GM12878 (cell line): ENCODE results near the gene SLFN5. TPM values are rescaled to one million over a fixed set of nuclear protein-coding genes. Genes with fewer than 3 reads are reported as not detected.

Source experiments
- ATAC-seq: fragments of 200-7000 bp; cut with Tn5 transposase; 3 replicates; pipeline ENCODE4 v1.9.1; 2020; ENCODE audit warnings: mild to moderate bottlenecking, moderate library complexity
- BruUV-seq: library from RNA; stranded (reverse); fragments of 400-500 nt; replicated peaks from 2 replicates; lab custom pipeline; 2021; lab: Mats Ljungman, UMichigan
- CTCF ChIA-PET: fragments of 300-600 bp; sonication (Branson Sonifier 250); formaldehyde crosslinking; extraction: SDS; loops from one replicate; lab custom pipeline; 2021; ENCODE audit warnings: inconsistent platforms; lab: Yijun Ruan, JAX
- POLR2A ChIA-PET: fragments of 350-600 bp; formaldehyde crosslinking; extraction: SDS; loops from one replicate; lab custom pipeline; 2021; ENCODE audit warnings: inconsistent platforms; lab: Charles Lee
- RAD21 ChIA-PET: fragments of 300-600 bp; sonication (Branson Sonifier 250); formaldehyde crosslinking; loops from one replicate; lab custom pipeline; 2023; ENCODE audit warnings: antibody characterized with exemption; ENCODE audit not compliant: unreplicated experiment; lab: Charles Lee
- SMC1A ChIA-PET: fragments of 300-600 bp; sonication (Branson Sonifier 250); formaldehyde crosslinking; loops from one replicate; lab custom pipeline; 2023; ENCODE audit not compliant: unreplicated experiment, uncharacterized antibody; lab: Charles Lee
- DNase-seq: peaks from one replicate; pipeline ENCODE4 v3.0.0-alpha.2; 2011; ENCODE audit warnings: low read depth, low spot score
- FAIRE-seq: peaks from 3 replicates; lab custom pipeline; 2011; peaks lifted over from hg19 to GRCh38; lab: Jason Lieb, UNC
- H2AFZ ChIP-seq: 2 replicates; pipeline ENCODE4 v1.6.0; 2011; ENCODE audit warnings: low read depth, low read length, control low read depth; ENCODE audit not compliant: control insufficient read depth
- H3K27ac ChIP-seq: 2 replicates; pipeline ENCODE4 v1.5.1; 2011; ENCODE audit warnings: control low read depth; ENCODE audit not compliant: control insufficient read depth, insufficient read depth
- H3K27me3 ChIP-seq, 2 experiments: replicated peaks in 1 of 2; 2 replicates each; pipeline versions ENCODE4 v1.6.0 to v1.6.1; 2011; ENCODE audit warnings: low read length in 1 of 2; ENCODE audit not compliant: control insufficient read depth in 2 of 2, insufficient read depth in 2 of 2
- H3K36me3 ChIP-seq, 2 experiments: 2 replicates each; pipeline ENCODE4 v1.5.1; 2011; ENCODE audit warnings: low read length in 1 of 2; ENCODE audit not compliant: control insufficient read depth in 2 of 2, insufficient read depth in 2 of 2
- H3K4me1 ChIP-seq: 2 replicates; pipeline ENCODE4 v1.6.1; 2011; ENCODE audit warnings: mild to moderate bottlenecking, low read length, moderate library complexity, mixed read lengths; ENCODE audit not compliant: control insufficient read depth, insufficient read depth
- H3K4me2 ChIP-seq: 2 replicates; pipeline ENCODE4 v1.6.0; 2011; ENCODE audit warnings: control low read depth; ENCODE audit not compliant: control insufficient read depth, insufficient read depth
- H3K4me3 ChIP-seq: fragments of 200-600 bp; sonication (generic); 2 replicates; pipeline ENCODE4 v1.5.1; 2016
- H3K79me2 ChIP-seq: 2 replicates; pipeline ENCODE4 v1.6.0; 2011; ENCODE audit warnings: low read length; ENCODE audit not compliant: control insufficient read depth, insufficient read depth
- H3K9ac ChIP-seq: 2 replicates; pipeline ENCODE4 v1.8.0; 2011; ENCODE audit warnings: low read length, control low read depth, mixed read lengths; ENCODE audit not compliant: control insufficient read depth, insufficient read depth
- H3K9me3 ChIP-seq: replicated peaks from 3 replicates; pipeline ENCODE4 v1.5.1; 2011; ENCODE audit warnings: mild to moderate bottlenecking, low read length; ENCODE audit not compliant: control insufficient read depth, insufficient read depth
- H4K20me1 ChIP-seq: 2 replicates; pipeline ENCODE4 v1.6.0; 2011; ENCODE audit not compliant: control insufficient read depth, insufficient read depth
- BCL11A ChIP-seq: IDR thresholded peaks from 2 replicates; pipeline ENCODE4 v1.6.1; 2011; ENCODE audit warnings: low read depth, low read length
- CHD2 ChIP-seq: IDR thresholded peaks from 2 replicates; pipeline ENCODE4 v1.6.1; 2011; ENCODE audit warnings: low read depth, low read length, improper control_type of control experiment, borderline replicate concordance
- EP300 ChIP-seq, 2 experiments: fragments of 150-350 bp in 1 of 2; IDR thresholded peaks; 2 replicates each; pipeline ENCODE4 v1.6.1; 2011 to 2012; ENCODE audit warnings: low read depth in 2 of 2, low read length in 2 of 2, borderline replicate concordance in 1 of 2, improper control_type of control experiment in 1 of 2, inconsistent platforms in 1 of 2; ENCODE audit not compliant: control insufficient read depth in 1 of 2
- GATAD2B ChIP-seq: fragments of 450-650 bp; conservative IDR thresholded peaks from 2 replicates; pipeline ENCODE4 v1.6.1; 2017; ENCODE audit warnings: low read depth, mild to moderate bottlenecking, moderate library complexity
- HDGF ChIP-seq: fragments of 450-650 bp; IDR thresholded peaks from 2 replicates; pipeline ENCODE4 v1.6.1; 2016; ENCODE audit warnings: antibody characterized with exemption
- IRF3 ChIP-seq: fragments of 450-650 bp; IDR thresholded peaks from 2 replicates; pipeline ENCODE4 v1.6.1; 2014; ENCODE audit warnings: mild to moderate bottlenecking
- NFIC ChIP-seq: IDR thresholded peaks from 2 replicates; pipeline ENCODE4 v1.6.1; 2012; ENCODE audit warnings: low read depth, mild to moderate bottlenecking, inconsistent platforms, low read length, moderate library complexity
- NFYA ChIP-seq: IDR thresholded peaks from 2 replicates; pipeline ENCODE4 v1.6.1; 2011; ENCODE audit warnings: low read depth, mild to moderate bottlenecking, low read length, improper control_type of control experiment, borderline replicate concordance
- NR2F1 ChIP-seq: fragments of 450-650 bp; conservative IDR thresholded peaks from 2 replicates; pipeline ENCODE4 v1.6.1; 2017; ENCODE audit warnings: mild to moderate bottlenecking
- PAX5 ChIP-seq: IDR thresholded peaks from 2 replicates; pipeline ENCODE4 v1.6.1; 2011; ENCODE audit warnings: low read depth, low read length, borderline replicate concordance
- SREBF1 ChIP-seq: IDR thresholded peaks from 2 replicates; pipeline ENCODE4 v1.6.1; 2012; ENCODE audit warnings: mild to moderate bottlenecking, low read length
- STAT1 ChIP-seq: fragments of 450-650 bp; conservative IDR thresholded peaks from 2 replicates; pipeline ENCODE4 v1.6.1; 2014; ENCODE audit warnings: antibody characterized with exemption, mild to moderate bottlenecking
- TBL1XR1 ChIP-seq: IDR thresholded peaks from 2 replicates; pipeline ENCODE4 v1.6.1; 2012; ENCODE audit warnings: low read depth, low read length, improper control_type of control experiment
- YY1 ChIP-seq: IDR thresholded peaks from 2 replicates; pipeline ENCODE4 v1.6.1; 2011; ENCODE audit warnings: low read depth, mild to moderate bottlenecking, low read length
- ZZZ3 ChIP-seq: IDR thresholded peaks from 2 replicates; pipeline ENCODE4 v1.6.1; 2011; ENCODE audit warnings: low read depth; ENCODE audit not compliant: control insufficient read depth, insufficient read length
- WGBS: methylation state at CpG from one replicate; pipeline ENCODE4 v1.1.6; 2016; ENCODE audit warnings: low lambda C conversion rate; ENCODE audit not compliant: insufficient replicate concordance, insufficient coverage; ENCODE audit errors: missing lambda C conversion rate; 5-methylcytosine and 5-hydroxymethylcytosine counted together
- in situ Hi-C: fragments of 300-500 bp; cut with MboI; formaldehyde crosslinking; loops from 9 replicates; pipeline ENCODE4 v1.14.3; 2018; ENCODE audit warnings: mixed read lengths
- intact Hi-C: fragments of 100-400 bp; cut with micrococcal nuclease; formaldehyde crosslinking; loops from one replicate; pipeline ENCODE4 v1.14.2; 2022; ENCODE audit not compliant: unreplicated experiment
- polyA plus RNA-seq, 11 experiments: library from polyadenylated mRNA; depleted of rRNA in 4 of 11; unstranded in 6 of 11; stranded (reverse) in 5 of 11; fragments of >200 nt; fragmentation: Nextera tagmentation in 4 of 11; fragmentation: Illumina TruSeq in 1 of 11; extraction: Ambion mirVana in 4 of 11; extraction: Trizol in 1 of 11; gene quantifications; 1 replicate in 1 of 11; 2 replicates in 10 of 11; pipeline versions ENCODE4 v1.2.1 to v1.2.3, GENCODE V29; 2011 to 2016; ENCODE audit warnings: inconsistent platforms in 2 of 11, missing spikeins in 2 of 11, low read depth in 1 of 11
- total RNA-seq, 4 experiments: library from RNA; depleted of rRNA in 3 of 4; stranded (reverse); fragments of >200 nt in 3 of 4; fragmentation: Illumina TruSeq in 1 of 4; extraction: Trizol in 1 of 4; gene quantifications; 2 replicates each; pipeline versions ENCODE4 v1.2.1 to v1.2.3, GENCODE V29; 2013 to 2021
- TF ChIP-seq, protein P1 (sequence below): fragments of 450-650 bp; conservative IDR thresholded peaks from 2 replicates; pipeline ENCODE4 v1.6.1; 2017; ENCODE audit warnings: mild to moderate bottlenecking, moderate library complexity
- TF ChIP-seq, protein P2 (sequence below): fragments of 450-650 bp; IDR thresholded peaks from 2 replicates; pipeline ENCODE4 v1.6.1; 2017; ENCODE audit warnings: mild to moderate bottlenecking

SLFN5 gene
- total and polyA plus RNA-seq, 10 of the 15 experiments (the other 5 are each of a cell fraction or from before 2014, with no cell fraction given), result 0.19 to 2.1 (median 1.3) TPM

DNA sequence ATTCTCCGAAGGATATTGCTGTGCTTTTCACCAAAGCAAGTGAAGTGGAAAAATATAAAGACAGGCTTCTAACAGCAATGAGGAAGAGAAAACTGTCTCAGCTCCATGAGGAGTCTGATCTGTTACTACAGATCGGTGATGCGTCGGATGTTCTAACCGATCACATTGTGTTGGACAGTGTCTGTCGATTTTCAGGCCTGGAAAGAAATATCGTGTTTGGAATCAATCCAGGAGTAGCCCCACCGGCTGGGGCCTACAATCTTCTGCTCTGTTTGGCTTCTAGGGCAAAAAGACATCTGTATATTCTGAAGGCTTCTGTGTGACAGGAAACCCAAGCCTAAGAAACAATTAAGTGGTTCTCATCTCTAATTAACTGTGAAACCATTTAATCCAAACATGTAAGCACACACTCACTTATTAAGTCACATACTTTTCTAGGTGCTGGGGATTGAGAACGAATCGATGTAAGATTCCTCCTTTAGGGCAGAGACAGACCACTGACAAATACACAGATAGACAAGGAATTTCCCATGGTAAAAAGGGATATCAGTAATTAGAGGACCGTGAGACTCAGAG is 22.8 kb downstream of the SLFN5 start:
- Histone ChIP-seq H3K27me3 (no peaks in the 10 kb centered on the region), H3K79me2 (no peaks in the 10 kb centered on the region), H3K4me1 (no peaks in the 10 kb centered on the region), H3K36me3 (no peaks in the 10 kb centered on the region), H3K4me2 (no peak overlapping the region), H2AFZ (no peak overlapping the region), H3K9me3 (no peaks in the 10 kb centered on the region), H3K9ac (no peak overlapping the region), H3K4me3 (no peak overlapping the region), H4K20me1 (no peaks in the 10 kb centered on the region), H3K27ac (no peak overlapping the region)
- ChIA-PET SMC1A (interaction anchor here (1.6 kb wide), 1 partner anchor 21 kb away, joined by 7 read pairs; no protein-coding TSS in a partner anchor), POLR2A (no interaction called here), RAD21 (no interaction called here), CTCF (interaction anchor here (1.1 kb wide), 1 partner anchor 47 kb away, joined by 6 read pairs; no protein-coding TSS in a partner anchor)
- intact Hi-C loops (no loop called here), in situ Hi-C loops (no loop called here)
- ATAC-seq, result no peak
- BruUV-seq, result no TSS peak
- DNase-seq, result no peak
- FAIRE-seq, result no peak
- 88% methylated on average over 11 of the region's 11 CpGs for WGBS
- TF ChIP-seq TBL1XR1 (no peak), NFYA (no peak), EP300 (IDR thresholded peaks at IDR 0.05; ENCODE audit: borderline replicate concordance in 1 of 2, control insufficient read depth in 1 of 2, low read depth in 2 of 2, low read length in 2 of 2) (no peak), CHD2 (no peak), BCL11A (no peak), GATAD2B (no peak), PAX5 (no peak), IRF3 (no peak), SREBF1 (no peak), NFIC (no peak), ZZZ3 (no peak), NR2F1 (no peak), STAT1 (no peak), HDGF (no peak), YY1 (no peak)
- TF ChIP-seq, protein P1, sequence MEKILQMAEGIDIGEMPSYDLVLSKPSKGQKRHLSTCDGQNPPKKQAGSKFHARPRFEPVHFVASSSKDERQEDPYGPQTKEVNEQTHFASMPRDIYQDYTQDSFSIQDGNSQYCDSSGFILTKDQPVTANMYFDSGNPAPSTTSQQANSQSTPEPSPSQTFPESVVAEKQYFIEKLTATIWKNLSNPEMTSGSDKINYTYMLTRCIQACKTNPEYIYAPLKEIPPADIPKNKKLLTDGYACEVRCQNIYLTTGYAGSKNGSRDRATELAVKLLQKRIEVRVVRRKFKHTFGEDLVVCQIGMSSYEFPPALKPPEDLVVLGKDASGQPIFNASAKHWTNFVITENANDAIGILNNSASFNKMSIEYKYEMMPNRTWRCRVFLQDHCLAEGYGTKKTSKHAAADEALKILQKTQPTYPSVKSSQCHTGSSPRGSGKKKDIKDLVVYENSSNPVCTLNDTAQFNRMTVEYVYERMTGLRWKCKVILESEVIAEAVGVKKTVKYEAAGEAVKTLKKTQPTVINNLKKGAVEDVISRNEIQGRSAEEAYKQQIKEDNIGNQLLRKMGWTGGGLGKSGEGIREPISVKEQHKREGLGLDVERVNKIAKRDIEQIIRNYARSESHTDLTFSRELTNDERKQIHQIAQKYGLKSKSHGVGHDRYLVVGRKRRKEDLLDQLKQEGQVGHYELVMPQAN, result no peak
- TF ChIP-seq, protein P2, sequence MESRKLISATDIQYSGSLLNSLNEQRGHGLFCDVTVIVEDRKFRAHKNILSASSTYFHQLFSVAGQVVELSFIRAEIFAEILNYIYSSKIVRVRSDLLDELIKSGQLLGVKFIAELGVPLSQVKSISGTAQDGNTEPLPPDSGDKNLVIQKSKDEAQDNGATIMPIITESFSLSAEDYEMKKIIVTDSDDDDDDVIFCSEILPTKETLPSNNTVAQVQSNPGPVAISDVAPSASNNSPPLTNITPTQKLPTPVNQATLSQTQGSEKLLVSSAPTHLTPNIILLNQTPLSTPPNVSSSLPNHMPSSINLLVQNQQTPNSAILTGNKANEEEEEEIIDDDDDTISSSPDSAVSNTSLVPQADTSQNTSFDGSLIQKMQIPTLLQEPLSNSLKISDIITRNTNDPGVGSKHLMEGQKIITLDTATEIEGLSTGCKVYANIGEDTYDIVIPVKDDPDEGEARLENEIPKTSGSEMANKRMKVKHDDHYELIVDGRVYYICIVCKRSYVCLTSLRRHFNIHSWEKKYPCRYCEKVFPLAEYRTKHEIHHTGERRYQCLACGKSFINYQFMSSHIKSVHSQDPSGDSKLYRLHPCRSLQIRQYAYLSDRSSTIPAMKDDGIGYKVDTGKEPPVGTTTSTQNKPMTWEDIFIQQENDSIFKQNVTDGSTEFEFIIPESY, result no peak
